Endothelial cell of umbilical vein (primary cell): ENCODE data around the gene PAOX. TPM values are rescaled to one million over a fixed set of nuclear protein-coding genes. Genes with fewer than 3 reads are reported as not detected.

Source experiments
- BruUV-seq: library from RNA; stranded (reverse); fragments of 400-500 nt; replicated peaks from 2 replicates; lab custom pipeline; 2021; lab: Mats Ljungman, UMichigan
- CTCF ChIA-PET: fragments of 300-600, 350-600 bp; sonication (Branson Sonifier 250); formaldehyde crosslinking; loops from one replicate; lab custom pipeline; 2021; ENCODE audit warnings: antibody characterized with exemption, inconsistent platforms; lab: Charles Lee
- POLR2A ChIA-PET: fragments of 300-600, 350-600 bp; sonication (Branson Sonifier 250); formaldehyde crosslinking; loops from one replicate; lab custom pipeline; 2021; ENCODE audit warnings: antibody characterized with exemption, inconsistent platforms; lab: Charles Lee
- DNase-seq: peaks from one replicate; pipeline ENCODE4 v3.0.0-alpha.2; 2011; ENCODE audit warnings: low read depth, low spot score
- FAIRE-seq: peaks from 2 replicates; lab custom pipeline; 2011; peaks lifted over from hg19 to GRCh38; lab: Jason Lieb, UNC
- H2AFZ ChIP-seq: 2 replicates; pipeline ENCODE4 v1.6.0; 2012; ENCODE audit warnings: low read depth, low read length, control low read depth, inconsistent platforms
- H3K27ac ChIP-seq: 2 replicates; pipeline ENCODE4 v1.5.1; 2011; ENCODE audit warnings: low read depth, mild to moderate bottlenecking, control low read depth, low read length, moderate library complexity; ENCODE audit not compliant: insufficient read depth
- H3K27me3 ChIP-seq, 2 experiments: 2 replicates each; pipeline versions ENCODE4 v1.6.0 to v1.6.1; 2011; ENCODE audit warnings: low read length in 2 of 2, mixed read lengths in 1 of 2; ENCODE audit not compliant: control insufficient read depth in 2 of 2, insufficient read depth in 2 of 2
- H3K36me3 ChIP-seq, 2 experiments: 2 replicates in 1 of 2; 3 replicates in 1 of 2; pipeline ENCODE4 v1.5.1; 2011; ENCODE audit warnings: low read length in 2 of 2, mild to moderate bottlenecking in 1 of 2, moderate library complexity in 1 of 2; ENCODE audit not compliant: control insufficient read depth in 2 of 2, insufficient read depth in 2 of 2; ENCODE audit errors: extremely low read depth in 1 of 2
- H3K4me1 ChIP-seq: 3 replicates; pipeline ENCODE4 v1.5.1; 2011; ENCODE audit warnings: mild to moderate bottlenecking, low read length; ENCODE audit not compliant: control insufficient read depth, insufficient read depth; ENCODE audit errors: extremely low read depth
- H3K4me2 ChIP-seq: 2 replicates; pipeline ENCODE4 v1.6.1; 2011; ENCODE audit warnings: low read length, control low read depth, mixed read lengths; ENCODE audit not compliant: insufficient read depth
- H3K4me3 ChIP-seq, 3 experiments: fragments of 200-600 bp in 1 of 3; sonication (generic), shearing (Covaris generic) in 1 of 3; replicated peaks in 1 of 3; 2 replicates each; pipeline ENCODE4 v1.5.1; 2011 to 2016; ENCODE audit warnings: control low read depth in 3 of 3, low read length in 3 of 3, mild to moderate bottlenecking in 2 of 3, inconsistent platforms in 1 of 3, low read depth in 1 of 3, moderate library complexity in 1 of 3; ENCODE audit not compliant: insufficient read depth in 1 of 3
- H3K79me2 ChIP-seq: 2 replicates; pipeline ENCODE4 v1.6.0; 2012; ENCODE audit warnings: low read length, inconsistent platforms; ENCODE audit not compliant: control insufficient read depth, insufficient read depth
- H3K9ac ChIP-seq: replicated peaks from 2 replicates; pipeline ENCODE3; 2011; ENCODE audit warnings: low read length, control low read depth; ENCODE audit not compliant: insufficient read depth; ENCODE audit errors: extremely low read depth
- H3K9me1 ChIP-seq: replicated peaks from 3 replicates; pipeline ENCODE4 v1.6.0; 2011; ENCODE audit warnings: mild to moderate bottlenecking, low read length; ENCODE audit not compliant: control insufficient read depth, insufficient read depth; ENCODE audit errors: extremely low read depth
- H3K9me3 ChIP-seq: replicated peaks from 2 replicates; pipeline ENCODE4 v1.5.1; 2012; ENCODE audit warnings: low read length, inconsistent platforms; ENCODE audit not compliant: control insufficient read depth, insufficient read depth
- H4K20me1 ChIP-seq: replicated peaks from 2 replicates; pipeline ENCODE3; 2011; ENCODE audit warnings: mild to moderate bottlenecking, low read length; ENCODE audit not compliant: control insufficient read depth, insufficient read depth; ENCODE audit errors: extremely low read depth
- CTCF ChIP-seq, 2 donors: IDR thresholded peaks; 1 replicate in 1 of 2; 2 replicates in 1 of 2; pipeline ENCODE4 v1.5.1; 2011; ENCODE audit warnings: low read length in 2 of 2, mild to moderate bottlenecking in 2 of 2, moderate library complexity in 2 of 2, control low read depth in 1 of 2, inconsistent platforms in 1 of 2, low read depth in 1 of 2; ENCODE audit not compliant: insufficient read depth in 1 of 2; ENCODE audit errors: extremely low read depth in 1 of 2
- EZH2 ChIP-seq: IDR thresholded peaks from 2 replicates; pipeline ENCODE4 v1.6.1; 2012; ENCODE audit warnings: borderline replicate concordance, low read depth, mild to moderate bottlenecking, moderate library complexity, low read length, inconsistent platforms; ENCODE audit not compliant: severe bottlenecking
- FOS ChIP-seq: IDR thresholded peaks from 2 replicates; pipeline ENCODE4 v1.6.1; 2011; ENCODE audit warnings: mild to moderate bottlenecking, low read length, moderate library complexity, borderline replicate concordance; ENCODE audit not compliant: insufficient read depth
- GATA2 ChIP-seq: IDR thresholded peaks from 2 replicates; pipeline ENCODE4 v1.7.0; 2011; ENCODE audit warnings: low read depth, mild to moderate bottlenecking, moderate library complexity, mixed read lengths, low read length; ENCODE audit not compliant: insufficient read length, insufficient read depth
- JUN ChIP-seq: IDR thresholded peaks from 2 replicates; pipeline ENCODE4 v1.6.1; 2011; ENCODE audit warnings: borderline replicate concordance, low read depth; ENCODE audit not compliant: insufficient read length, insufficient read depth
- MAX ChIP-seq: IDR thresholded peaks from 2 replicates; pipeline ENCODE4 v1.6.1; 2011; ENCODE audit not compliant: insufficient read depth, insufficient read length
- MYC ChIP-seq: IDR thresholded peaks from one replicate; pipeline ENCODE4 v1.6.1; 2011; ENCODE audit warnings: mild to moderate bottlenecking, low read depth, low read length
- POLR2A ChIP-seq: IDR thresholded peaks from 2 replicates; pipeline ENCODE4 v1.6.1; 2012; ENCODE audit warnings: low read depth, mild to moderate bottlenecking, control low read depth, low read length
- POLR2AphosphoS5 ChIP-seq: IDR thresholded peaks from 2 replicates; pipeline ENCODE4 v1.6.1; 2012; ENCODE audit warnings: low read depth, mild to moderate bottlenecking, control low read depth, low read length, moderate library complexity; ENCODE audit not compliant: insufficient read depth
- dilution Hi-C: fragments of 300-500 bp; cut with MboI; formaldehyde crosslinking; loops from one replicate; pipeline ENCODE4 v1.15.0; 2019; ENCODE audit warnings: low sequenced_read_pairs; ENCODE audit not compliant: extremely low pct_ligation_motif_present
- intact Hi-C: fragments of 100-400 bp; cut with micrococcal nuclease; formaldehyde crosslinking; loops from one replicate; pipeline ENCODE4 v1.10.0; 2022
- polyA plus RNA-seq, 4 experiments: library from polyadenylated mRNA; depleted of rRNA in 3 of 4; stranded (reverse) in 3 of 4; unstranded in 1 of 4; fragments of >200 nt; gene quantifications; 2 replicates each; pipeline versions ENCODE4 v1.2.1 to v1.2.3, GENCODE V29; 2011 to 2012; ENCODE audit warnings: missing spikeins in 1 of 4
- total RNA-seq: library from RNA; stranded (reverse); gene quantifications from 2 replicates; pipeline ENCODE4 v1.2.3, GENCODE V29; 2021

Gene PAOX
- total and polyA plus RNA-seq, 2 donors (not counting 3 experiments of a cell fraction or from before 2014, with no cell fraction given) = 2.6 to 3.8 TPM

GRCh38 chr10:133388236-133388972, 9.3 kb downstream of the PAOX start:
- no TSS peak for BruUV-seq

GRCh38 chr10:133388973-133389818, 10.1 kb downstream of the PAOX start:
- no TSS peak for BruUV-seq
- TF ChIP-seq CTCF (IDR thresholded peaks at IDR 0.05; ENCODE audit: extremely low read depth in 1 of 2, insufficient read depth in 1 of 2, low read depth in 1 of 2, low read length in 2 of 2) (no peak), EZH2 (no peak), GATA2 (no peak), MYC (no peak), POLR2AphosphoS5 (no peak), FOS (no peak), POLR2A (no peak), MAX (no peak), JUN (no peak)
- CTCF ChIA-PET = interaction anchor here (0.8 to 1.7 kb wide), 3 partner anchors 10 to 60 kb away, joined by 3 to 9 read pairs (median 8); partner anchors contain the start of gene PAOX
- Histone ChIP-seq H3K9me1 (no peaks in the 10 kb centered on the region), H3K4me2 (no peak overlapping the region), H3K79me2 (peaks cover under 1% of the 10 kb centered on the region), H4K20me1 (no peaks in the 10 kb centered on the region), H3K36me3 (no peaks in the 10 kb centered on the region), H3K9me3 (no peaks in the 10 kb centered on the region), H3K9ac (no peak overlapping the region), H3K4me1 (peaks cover 7% of the 10 kb centered on the region), H3K4me3 (no peak overlapping the region), H2AFZ (no peak overlapping the region), H3K27me3 (no peaks in the 10 kb centered on the region), H3K27ac (no peak overlapping the region)
- dilution Hi-C loops = no loop called here
- intact Hi-C loops = no loop called here
- FAIRE-seq (no peak), DNase-seq (no peak)
- POLR2A ChIA-PET = no interaction called here

More at GRCh38 chr10:133388236-133388972, 9.3 kb downstream of the PAOX start:
- H4K20me1 ChIP-seq = no peaks in the 10 kb centered on the region
- FAIRE-seq (peak; percentile 24), DNase-seq (no peak)
- POLR2A ChIA-PET = no interaction called here
- H3K4me3 ChIP-seq = no peak overlapping the region
- intact Hi-C loops (no loop called here), dilution Hi-C loops (no loop called here)
- H3K79me2 ChIP-seq = no peaks in the 10 kb centered on the region
- TF ChIP-seq MYC = no peak
- H3K27me3 ChIP-seq = no peaks in the 10 kb centered on the region
- H3K36me3 ChIP-seq = no peaks in the 10 kb centered on the region
- no peak overlapping the region for H3K4me2 ChIP-seq
- peaks cover 5% of the 10 kb centered on the region for H3K4me1 ChIP-seq
- no peaks in the 10 kb centered on the region for H3K9me3 ChIP-seq
- H3K27ac ChIP-seq = no peak overlapping the region
- no peaks in the 10 kb centered on the region for H3K9me1 ChIP-seq
- no peak overlapping the region for H3K9ac ChIP-seq
- CTCF ChIA-PET = no interaction called here
- no peak overlapping the region for H2AFZ ChIP-seq
